HG02642 (cell line): ENCODE data around the gene VCP.
"Not testable (repeated sequence)": the region's sequence is repeated elsewhere in the genome, so short reads cannot be mapped to it uniquely, and the experiment has no call there.

Experiments used
- ATAC-seq: cut with Tn5 transposase; IDR thresholded peaks from one replicate; pipeline ENCODE4 v1.9.1; 2021; ENCODE audit warnings: mild to moderate bottlenecking; ENCODE audit not compliant: unreplicated experiment, poor library complexity

Gene VCP

GRCh38 chr9:35029241-35029640 lies 43.2 kb downstream of the VCP start:
- no peak for ATAC-seq

DNA sequence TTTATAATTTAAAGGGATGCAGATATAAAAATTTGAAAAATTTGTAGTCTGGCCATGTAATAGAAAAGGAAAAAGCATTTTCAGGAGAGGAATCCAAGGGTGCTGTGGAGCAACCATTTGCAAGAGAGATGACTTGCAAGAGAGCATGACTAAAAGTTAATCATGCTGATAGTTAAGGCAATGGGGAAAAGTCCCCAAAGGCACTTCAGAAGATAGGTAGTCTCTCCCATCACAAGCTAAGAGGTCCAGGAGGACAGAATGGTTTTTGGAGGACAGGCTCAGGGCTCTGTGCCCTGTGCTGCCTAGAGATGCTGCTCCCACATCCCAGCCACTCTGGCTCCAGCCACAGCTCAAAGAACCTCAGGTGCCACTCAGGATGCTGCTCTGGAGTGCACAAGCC lies 44.1 kb downstream of the VCP start:
- ATAC-seq: no peak

DNA sequence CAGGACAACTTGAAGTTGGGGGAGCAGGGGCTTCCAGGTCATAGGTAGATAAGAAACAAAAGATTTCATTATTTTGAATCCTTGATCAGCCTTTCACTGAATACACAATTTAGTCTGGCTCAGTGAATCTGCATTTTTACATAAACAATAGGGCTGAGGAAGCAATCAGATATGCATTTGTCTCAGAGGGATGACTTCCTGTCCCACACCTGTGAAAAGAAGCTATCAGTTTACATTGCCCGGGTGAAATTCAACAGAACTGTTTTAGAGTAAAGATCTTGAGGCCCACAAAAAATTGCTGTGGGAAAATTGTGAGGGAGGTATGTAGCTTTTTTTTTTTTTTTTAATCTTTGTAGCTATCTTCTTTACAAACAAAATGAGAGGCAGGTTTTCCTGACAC lies 44.6 kb downstream of the VCP start:
- ATAC-seq: no peak

- no peak for ATAC-seq
Measured at GRCh38 chr9:35027374-35027773, 45.1 kb downstream of the VCP start.

- ATAC-seq: no peak
Measured at GRCh38 chr9:35026671-35027070, 45.8 kb downstream of the VCP start.

- ATAC-seq: not testable (repeated sequence)
Measured at GRCh38 chr9:35023443-35023842, 49.0 kb downstream of the VCP start.

DNA sequence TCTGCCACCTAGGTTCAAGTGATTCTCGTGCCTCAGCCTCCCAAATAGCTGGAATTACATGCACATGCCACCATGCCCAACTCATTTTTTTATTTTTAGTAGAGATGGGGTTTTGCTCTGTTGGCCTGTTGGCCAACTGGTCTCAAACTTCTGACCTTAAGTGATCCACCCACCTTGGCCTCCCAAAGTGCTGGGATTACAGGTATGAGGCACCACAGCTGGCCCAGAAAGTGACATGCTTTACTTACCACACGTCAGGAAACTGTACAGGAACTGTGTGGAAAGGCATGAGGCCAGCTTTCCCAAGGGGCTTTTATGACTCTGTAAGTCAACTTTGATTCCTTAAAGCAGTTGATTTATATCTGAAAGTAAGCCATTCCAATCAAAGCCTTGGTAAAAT lies 57.9 kb downstream of the VCP start:
- ATAC-seq: no peak

- no peak for ATAC-seq
Measured at GRCh38 chr9:35010351-35010958, 62.0 kb downstream of the VCP start.
